Stimulated activated naive B cell treated with anti-CD40 and anti-IgM and Interleukin-4, amounts not matched to agents 10 μg/mL and 1 μg/mL and 100 μg/mL, for 72 hours (primary cell): Measurements from ENCODE around the gene UBR4.
"Not testable (repeated sequence)": the region's sequence is repeated elsewhere in the genome, so short reads cannot be mapped to it uniquely, and the experiment has no call there.

ENCODE experiments used
- ATAC-seq, 2 donors: fragments of 150-1000 bp; cut with Tn5 transposase; replicated peaks; 2 replicates each; pipeline ENCODE4 v1.10.0; 2021; ENCODE audit warnings: moderate library complexity in 1 of 2
- DNase-seq: peaks from one replicate; pipeline ENCODE4 v3.0.0; 2021
- H3K27ac Mint-ChIP-seq: one replicate; pipeline ENCODE4 v1.8.0; 2022; ENCODE audit warnings: mild to moderate bottlenecking, mixed read lengths
- H3K27me3 Mint-ChIP-seq, 2 donors: one replicate each; pipeline ENCODE4 v1.8.0; 2022; ENCODE audit warnings: mixed read lengths in 2 of 2
- H3K36me3 Mint-ChIP-seq, 2 donors: one replicate each; pipeline ENCODE4 v1.8.0; 2022; ENCODE audit warnings: mixed read lengths in 2 of 2, mild to moderate bottlenecking in 1 of 2
- H3K4me1 Mint-ChIP-seq, 2 donors: one replicate each; pipeline ENCODE4 v1.8.0; 2022; ENCODE audit warnings: mixed read lengths in 2 of 2, mild to moderate bottlenecking in 1 of 2
- H3K4me3 Mint-ChIP-seq, 2 donors: one replicate each; pipeline ENCODE4 v1.8.0; 2022; ENCODE audit warnings: mild to moderate bottlenecking in 2 of 2, mixed read lengths in 2 of 2, moderate library complexity in 1 of 2
- H3K9me3 Mint-ChIP-seq, 2 donors: one replicate each; pipeline ENCODE4 v1.8.0; 2022; ENCODE audit warnings: mixed read lengths in 2 of 2, mild to moderate bottlenecking in 1 of 2

UBR4 gene

DNA sequence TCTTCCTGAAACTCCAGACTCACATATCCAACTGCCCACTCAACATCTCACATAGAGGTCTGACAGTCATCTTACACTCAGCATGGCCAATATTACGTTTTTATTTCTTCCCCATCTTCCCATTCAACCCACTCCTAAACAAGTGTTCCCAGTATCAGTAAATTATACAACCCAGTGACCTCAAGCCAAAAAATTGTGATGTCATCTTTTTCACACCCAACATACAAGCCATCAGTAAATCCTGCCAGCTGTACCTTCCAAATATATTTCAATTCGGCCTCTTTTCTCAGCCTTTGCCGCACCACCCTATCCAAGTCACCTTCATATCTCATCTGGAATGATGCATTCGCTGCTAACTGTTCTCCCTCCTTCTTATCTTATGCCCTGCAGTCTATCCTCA, 19.6 kb downstream of the UBR4 start:
- Mint-ChIP-seq H3K4me1 (peaks cover 15 to 17% of the 10 kb centered on the region in 2 donors), H3K36me3 (peaks cover 41 to 68% of the 10 kb centered on the region in 2 donors), H3K4me3 (no peak overlapping the region), H3K27me3 (no peaks in the 10 kb centered on the region), H3K9me3 (no peaks in the 10 kb centered on the region), H3K27ac (no peak overlapping the region)
- no peak for DNase-seq
- ATAC-seq = no peak

DNA sequence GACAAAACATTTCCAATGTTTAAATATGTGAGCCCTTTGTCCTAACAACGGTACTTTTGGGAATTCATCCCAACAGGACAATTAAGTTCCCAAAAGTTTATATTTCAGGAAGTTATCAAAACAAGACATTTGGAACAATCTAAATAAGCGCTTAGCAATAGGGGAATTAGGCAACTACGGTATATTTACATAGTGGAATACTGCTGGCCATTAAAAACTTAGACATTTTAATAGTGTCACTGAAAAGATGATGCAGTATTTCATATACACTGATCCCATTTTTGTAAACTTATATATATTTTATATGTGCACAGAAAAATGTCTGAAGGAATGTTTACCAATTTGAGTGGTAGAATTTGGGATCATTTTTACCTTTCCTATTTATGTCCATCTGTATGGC, 20.8 kb downstream of the UBR4 start:
- Mint-ChIP-seq H3K4me3 (no peak overlapping the region), H3K27me3 (no peaks in the 10 kb centered on the region), H3K36me3 (peaks cover 44 to 69% of the 10 kb centered on the region in 2 donors), H3K27ac (no peak overlapping the region), H3K9me3 (no peaks in the 10 kb centered on the region), H3K4me1 (peaks cover 15 to 17% of the 10 kb centered on the region in 2 donors)
- DNase-seq (no peak), ATAC-seq (no peak)

DNA sequence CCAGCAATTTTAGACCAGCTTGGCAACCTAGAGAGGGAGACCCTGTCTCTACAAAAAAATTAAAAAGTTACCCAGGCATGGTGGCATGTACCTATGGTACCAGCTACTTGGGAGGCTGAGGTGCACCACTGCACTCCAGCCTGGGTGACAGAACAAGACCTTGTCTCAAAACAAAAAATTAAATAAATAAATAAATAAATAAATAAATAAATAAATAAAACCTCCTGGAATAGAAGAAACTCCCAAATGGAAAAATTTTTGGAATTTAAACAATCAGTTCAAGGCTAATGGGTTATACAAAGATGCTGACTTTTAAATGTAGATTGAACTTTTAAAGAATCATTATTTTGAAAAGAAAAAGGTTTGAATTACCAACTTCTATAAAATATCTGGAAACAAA, 22.2 kb downstream of the UBR4 start:
- DNase-seq = no peak
- peaks cover 15 to 18% of the 10 kb centered on the region in 2 donors for H3K4me1 Mint-ChIP-seq
- no peak overlapping the region for H3K4me3 Mint-ChIP-seq
- ATAC-seq = no peak
- peaks cover 47 to 68% of the 10 kb centered on the region in 2 donors for H3K36me3 Mint-ChIP-seq
- no peaks in the 10 kb centered on the region for H3K27me3 Mint-ChIP-seq
- no peak overlapping the region for H3K27ac Mint-ChIP-seq
- H3K9me3 Mint-ChIP-seq = no peaks in the 10 kb centered on the region

DNA sequence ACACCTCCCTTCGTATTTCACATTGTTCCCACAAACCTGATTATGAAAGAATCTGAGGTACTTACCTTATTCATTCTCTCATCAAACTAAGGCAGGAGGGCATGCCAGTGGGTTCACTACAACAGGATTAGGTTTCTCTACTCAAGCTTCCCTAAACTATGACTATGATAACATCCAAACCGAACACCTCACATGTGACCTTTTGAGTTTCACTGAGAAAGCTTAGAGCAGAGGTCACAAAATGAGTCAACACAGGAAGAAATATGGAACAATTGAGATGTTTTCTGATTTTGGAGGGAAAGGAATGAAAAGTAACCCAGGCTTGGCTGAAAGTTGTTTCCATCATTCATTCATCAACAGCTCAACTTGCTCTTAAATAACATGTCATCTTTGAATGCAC, 24.1 kb downstream of the UBR4 start:
- no peaks in the 10 kb centered on the region for H3K9me3 Mint-ChIP-seq
- H3K27ac Mint-ChIP-seq = peak overlapping the region; percentile 84
- H3K4me3 Mint-ChIP-seq = no peak overlapping the region
- peak; percentile 42 to 71 for ATAC-seq
- no peaks in the 10 kb centered on the region for H3K27me3 Mint-ChIP-seq
- H3K36me3 Mint-ChIP-seq = peaks cover 50 to 68% of the 10 kb centered on the region in 2 donors
- no peak for DNase-seq
- peaks cover 20 to 23% of the 10 kb centered on the region in 2 donors for H3K4me1 Mint-ChIP-seq

DNA sequence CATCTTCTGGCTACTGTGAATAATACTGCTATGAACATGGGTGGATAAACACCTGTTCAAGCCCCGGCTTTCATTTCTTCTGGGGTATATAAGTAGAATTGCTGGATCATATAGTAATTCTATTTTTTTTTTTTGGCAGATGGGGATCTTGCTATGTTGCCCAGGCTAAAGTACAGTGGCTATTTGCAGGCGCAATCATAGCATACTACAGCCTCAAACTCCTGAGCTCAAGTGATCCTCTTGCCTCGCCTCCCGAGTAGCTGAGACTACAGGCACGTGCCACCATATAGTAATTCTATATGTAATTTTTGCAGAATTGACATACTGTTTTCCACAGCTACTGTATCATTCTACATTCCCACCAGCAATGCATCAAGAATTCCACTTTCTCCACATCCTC, 27.8 kb downstream of the UBR4 start:
- ATAC-seq (no peak), DNase-seq (no peak)
- Mint-ChIP-seq H3K27me3 (no peaks in the 10 kb centered on the region), H3K4me3 (no peak overlapping the region), H3K4me1 (peaks cover 20% of the 10 kb centered on the region in 2 donors), H3K9me3 (no peaks in the 10 kb centered on the region), H3K27ac (no peak overlapping the region), H3K36me3 (peaks cover 54 to 67% of the 10 kb centered on the region in 2 donors)

DNA sequence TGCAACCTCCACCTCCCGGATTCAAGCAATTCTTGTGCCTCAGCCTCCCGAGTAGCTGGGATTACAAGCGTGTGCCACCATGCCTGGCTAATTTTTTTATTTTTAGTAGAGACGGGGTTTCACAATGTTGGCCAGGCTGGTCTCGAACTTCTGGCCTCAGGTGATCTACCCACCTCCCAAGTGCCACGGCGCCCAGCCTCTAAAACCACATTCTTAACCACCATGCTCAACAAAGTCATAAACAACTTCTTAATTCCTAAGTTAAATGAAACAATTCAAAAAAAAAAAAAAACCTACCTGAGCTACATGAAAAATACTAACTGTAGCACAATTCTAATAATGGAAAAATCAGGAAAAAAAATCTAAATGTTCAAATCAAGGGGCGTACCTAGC, 29.8 kb downstream of the UBR4 start:
- not testable (repeated sequence) for DNase-seq

DNA sequence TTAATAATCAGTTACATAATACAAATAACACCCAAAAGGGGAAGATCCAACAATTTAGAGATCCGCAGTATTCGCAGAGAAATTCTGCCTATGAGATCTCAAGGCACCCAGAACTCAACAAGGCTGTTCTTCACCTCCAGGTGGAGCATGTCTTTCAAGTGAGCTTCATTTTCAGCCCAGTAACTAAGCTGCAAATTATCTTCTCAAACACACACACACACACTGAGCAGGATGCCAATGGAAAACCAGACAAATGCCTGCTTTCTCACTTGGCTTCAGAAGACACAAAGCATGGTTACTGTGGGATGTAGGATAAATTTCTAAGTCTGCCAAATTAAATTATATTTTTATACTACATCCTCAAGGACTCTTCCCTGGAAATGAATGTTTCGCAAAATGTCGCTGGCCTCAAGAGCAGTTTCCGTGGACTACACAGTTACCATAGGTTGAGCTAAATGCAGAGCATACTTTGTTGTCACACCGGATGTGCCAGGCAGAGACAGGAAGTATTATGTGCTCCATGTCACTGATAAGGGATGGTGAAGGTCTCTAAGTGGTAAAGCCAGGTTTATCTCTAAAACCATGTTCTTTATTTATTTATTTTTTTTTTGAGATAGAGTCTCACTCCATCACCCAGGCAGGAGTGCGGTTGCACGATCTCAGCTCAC, 30.3 kb downstream of the UBR4 start:
- ATAC-seq (no peak), DNase-seq (no peak)
- peaks cover 5 to 12% of the 10 kb centered on the region in 2 donors for H3K4me1 Mint-ChIP-seq
- H3K27me3 Mint-ChIP-seq = no peaks in the 10 kb centered on the region
- no peaks in the 10 kb centered on the region for H3K9me3 Mint-ChIP-seq
- H3K4me3 Mint-ChIP-seq = no peak overlapping the region
- peaks cover 49 to 65% of the 10 kb centered on the region in 2 donors for H3K36me3 Mint-ChIP-seq
- H3K27ac Mint-ChIP-seq = no peak overlapping the region

More for the DNA sequence above, 29.8 kb downstream of the UBR4 start:
- not testable (repeated sequence) for H3K27me3 Mint-ChIP-seq, H3K4me3 Mint-ChIP-seq, ATAC-seq, H3K9me3 Mint-ChIP-seq
- Mint-ChIP-seq H3K36me3 (peaks cover 50 to 66% of the 10 kb centered on the region in 2 donors), H3K27ac (peak overlapping the region; percentile 69), H3K4me1 (peaks cover 5 to 12% of the 10 kb centered on the region in 2 donors)

DNA sequence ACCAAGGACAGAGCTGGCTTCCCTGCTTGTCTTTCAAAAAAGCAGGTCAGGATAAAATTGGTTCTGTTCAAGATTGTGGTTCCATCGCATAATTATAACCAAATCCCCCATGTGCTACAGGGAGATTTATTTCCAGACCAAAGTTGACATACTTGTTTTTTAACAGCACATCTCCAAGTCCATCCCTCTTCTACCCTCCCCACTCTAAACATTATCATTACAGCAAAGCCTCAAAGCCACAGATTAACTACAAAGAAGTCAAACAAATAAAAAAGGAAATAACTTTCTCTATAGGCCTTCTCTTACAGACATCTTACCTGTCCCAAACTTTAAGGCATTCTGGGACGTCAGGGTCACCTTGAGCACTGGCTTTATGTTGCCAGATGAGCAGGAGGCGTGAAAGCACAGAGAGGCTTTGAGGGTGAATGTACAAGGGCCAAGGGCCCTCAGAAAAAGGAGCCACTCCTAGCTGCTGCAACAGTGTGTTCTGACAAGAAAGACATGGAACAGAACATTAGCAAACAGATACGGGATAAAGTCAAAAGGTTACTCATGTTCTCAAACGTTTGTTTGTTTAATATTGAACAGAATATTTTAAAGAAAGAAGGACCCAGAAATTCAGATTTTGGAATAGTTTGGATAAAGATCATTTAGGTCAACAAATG, 31.2 kb downstream of the UBR4 start:
- ATAC-seq (no peak), DNase-seq (no peak)
- Mint-ChIP-seq H3K27ac (peak overlapping the region; percentile 56), H3K36me3 (peaks cover 50 to 70% of the 10 kb centered on the region in 2 donors), H3K27me3 (no peaks in the 10 kb centered on the region), H3K9me3 (no peaks in the 10 kb centered on the region), H3K4me3 (no peak overlapping the region), H3K4me1 (peaks cover 5 to 11% of the 10 kb centered on the region in 2 donors)

DNA sequence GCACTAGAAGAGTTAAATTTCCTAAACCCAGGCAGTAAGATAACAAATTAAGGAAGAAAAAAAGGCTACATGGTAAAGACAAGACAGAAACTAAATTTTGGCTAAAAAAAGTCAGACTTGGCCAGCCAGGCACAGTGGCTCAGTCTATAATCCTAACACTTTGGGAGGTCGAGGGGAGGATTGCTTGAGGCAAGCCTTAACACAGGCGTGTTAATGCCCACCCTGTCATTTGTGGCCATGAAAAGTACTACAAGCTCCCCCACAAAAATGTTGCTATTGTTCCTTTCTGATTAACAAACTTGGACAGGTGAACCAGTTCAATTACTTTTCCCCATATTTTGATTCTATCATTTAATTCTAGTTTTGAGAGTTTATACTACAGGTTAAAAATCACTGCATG, 32.3 kb downstream of the UBR4 start:
- DNase-seq (no peak), ATAC-seq (no peak)
- Mint-ChIP-seq H3K36me3 (peaks cover 39 to 63% of the 10 kb centered on the region in 2 donors), H3K9me3 (no peaks in the 10 kb centered on the region), H3K27ac (no peak overlapping the region), H3K4me3 (no peak overlapping the region), H3K4me1 (peaks cover 5 to 10% of the 10 kb centered on the region in 2 donors), H3K27me3 (no peaks in the 10 kb centered on the region)

DNA sequence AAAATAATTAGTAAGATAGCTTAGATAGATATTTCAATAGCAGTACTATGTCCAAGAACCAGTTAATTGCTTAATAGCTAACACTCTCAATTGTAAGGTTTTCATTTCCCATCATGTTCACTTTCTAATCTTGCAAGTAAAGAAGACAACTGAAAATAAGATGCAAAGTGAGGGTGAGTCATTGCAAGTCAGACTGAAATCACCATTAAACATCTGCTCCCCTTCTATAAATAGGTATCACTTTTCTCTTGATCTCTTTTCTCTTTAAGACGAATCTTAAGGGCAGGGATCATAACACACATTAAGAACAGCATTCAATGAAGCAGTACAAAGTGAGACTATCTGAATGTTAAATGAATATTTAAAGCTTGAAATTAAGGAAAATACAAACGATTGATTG, 40.4 kb downstream of the UBR4 start:
- Mint-ChIP-seq H3K36me3 (peaks cover 33 to 50% of the 10 kb centered on the region in 2 donors), H3K27me3 (no peaks in the 10 kb centered on the region), H3K4me3 (no peak overlapping the region), H3K27ac (peak overlapping the region; percentile 65), H3K9me3 (no peaks in the 10 kb centered on the region), H3K4me1 (peaks cover 10 to 20% of the 10 kb centered on the region in 2 donors)
- DNase-seq = no peak
- peak; percentile 73 to 79 for ATAC-seq

DNA sequence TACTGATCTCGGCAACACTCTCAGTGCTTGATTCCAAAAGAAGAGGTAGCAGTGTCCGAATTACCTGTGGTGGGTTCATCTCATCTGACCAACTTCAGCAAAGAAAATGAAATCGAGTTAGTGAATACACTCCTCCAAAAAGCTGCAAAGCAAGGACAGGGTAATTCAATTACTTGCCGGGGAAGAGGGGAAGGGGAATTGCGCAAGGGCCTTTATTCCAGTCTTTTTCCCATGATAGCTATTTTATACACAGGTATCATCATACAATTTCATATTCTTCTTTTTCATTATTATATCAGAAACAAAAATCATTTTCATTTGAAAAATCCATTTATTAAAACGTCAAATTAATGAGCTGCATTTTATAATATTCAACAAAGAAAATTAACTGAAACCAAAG, 42.9 kb downstream of the UBR4 start:
- DNase-seq (no peak), ATAC-seq (no peak)
- no peak overlapping the region for H3K4me3 Mint-ChIP-seq
- no peaks in the 10 kb centered on the region for H3K27me3 Mint-ChIP-seq
- H3K4me1 Mint-ChIP-seq = peaks cover 12 to 21% of the 10 kb centered on the region in 2 donors
- peak overlapping the region; percentile 47 for H3K27ac Mint-ChIP-seq
- peaks cover 45 to 58% of the 10 kb centered on the region in 2 donors for H3K36me3 Mint-ChIP-seq
- no peaks in the 10 kb centered on the region for H3K9me3 Mint-ChIP-seq

DNA sequence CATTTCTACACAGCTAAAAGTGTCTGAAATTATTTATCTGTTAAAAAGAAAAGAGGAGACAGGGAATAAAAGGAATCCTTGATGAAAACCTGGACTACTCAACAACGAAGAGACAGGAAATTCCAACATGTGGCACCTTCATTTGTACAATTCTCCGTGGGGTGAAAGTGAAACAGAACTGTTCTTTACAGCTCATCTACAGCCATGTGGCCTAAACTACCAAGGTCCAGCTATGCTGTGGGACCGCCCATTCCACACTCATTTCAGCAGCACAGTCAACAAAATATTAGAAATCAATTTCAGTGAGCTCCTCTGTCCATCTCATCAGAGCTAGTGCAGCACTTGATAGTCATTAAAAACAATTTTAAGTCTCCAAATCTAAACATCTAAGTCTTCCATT, 44.0 kb downstream of the UBR4 start:
- H3K4me1 Mint-ChIP-seq = peaks cover 12 to 21% of the 10 kb centered on the region in 2 donors
- DNase-seq = no peak
- no peaks in the 10 kb centered on the region for H3K27me3 Mint-ChIP-seq
- H3K27ac Mint-ChIP-seq = no peak overlapping the region
- no peaks in the 10 kb centered on the region for H3K9me3 Mint-ChIP-seq
- peaks cover 50 to 62% of the 10 kb centered on the region in 2 donors for H3K36me3 Mint-ChIP-seq
- no peak for ATAC-seq
- no peak overlapping the region for H3K4me3 Mint-ChIP-seq

DNA sequence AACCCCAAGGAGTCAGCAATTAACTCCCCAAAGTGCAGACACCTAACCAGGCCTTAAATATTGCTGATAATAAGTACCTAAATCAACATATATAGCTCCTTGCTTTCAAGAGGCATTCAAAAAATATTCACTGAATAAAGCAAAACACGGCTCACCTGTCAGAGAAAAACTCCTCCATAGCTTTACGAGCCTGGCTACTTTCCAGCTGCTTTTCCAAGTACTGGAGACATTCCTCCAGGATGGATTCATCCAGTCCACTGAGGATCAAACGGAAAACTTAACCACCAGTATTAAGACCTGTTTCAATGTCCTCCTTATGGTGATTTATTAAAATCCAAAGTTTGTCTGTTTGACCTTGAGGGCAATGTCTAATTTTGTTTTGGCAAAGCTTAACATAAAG, 44.6 kb downstream of the UBR4 start:
- H3K9me3 Mint-ChIP-seq = no peaks in the 10 kb centered on the region
- DNase-seq (no peak), ATAC-seq (no peak)
- H3K36me3 Mint-ChIP-seq = peaks cover 51 to 64% of the 10 kb centered on the region in 2 donors
- H3K4me1 Mint-ChIP-seq = peaks cover 12 to 21% of the 10 kb centered on the region in 2 donors
- no peaks in the 10 kb centered on the region for H3K27me3 Mint-ChIP-seq
- no peak overlapping the region for H3K4me3 Mint-ChIP-seq
- H3K27ac Mint-ChIP-seq = no peak overlapping the region

DNA sequence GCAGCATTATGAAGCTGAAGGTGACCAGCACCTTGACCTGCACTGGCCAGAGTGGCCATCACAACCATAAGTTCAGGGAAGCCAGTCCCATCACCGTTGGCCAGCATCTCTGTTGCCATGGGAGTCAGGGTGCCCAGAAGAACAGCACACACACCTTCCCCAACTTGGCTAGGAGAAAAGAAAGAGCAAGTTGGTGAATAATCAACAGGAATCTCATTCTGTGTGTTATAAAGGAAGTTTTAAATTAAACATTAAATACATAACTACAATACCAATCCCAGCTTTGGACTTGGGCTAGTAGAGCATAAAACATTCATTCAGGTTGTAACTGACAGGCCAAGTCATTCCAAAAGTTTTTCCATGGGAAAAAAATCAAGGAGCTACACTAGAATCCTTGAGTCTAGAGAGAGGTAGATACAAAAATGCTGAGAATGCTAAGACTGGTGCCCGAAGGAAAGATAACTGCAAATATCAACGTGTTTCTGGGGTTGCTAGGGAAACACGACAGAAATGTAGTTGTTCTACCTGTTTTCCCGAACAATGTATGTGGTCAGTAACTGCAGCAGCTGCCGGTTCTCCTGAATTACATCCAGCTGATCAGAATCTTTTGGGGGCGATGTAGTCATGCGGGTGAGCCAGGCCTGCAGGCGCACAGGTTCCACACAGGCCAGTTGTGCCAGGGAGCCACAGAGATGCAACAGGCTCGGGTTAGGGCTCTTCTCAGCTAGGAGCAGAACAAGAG, 45.6 kb downstream of the UBR4 start:
- Mint-ChIP-seq H3K9me3 (no peaks in the 10 kb centered on the region), H3K36me3 (peaks cover 56 to 74% of the 10 kb centered on the region in 2 donors), H3K4me3 (no peak overlapping the region), H3K27ac (no peak overlapping the region), H3K27me3 (no peaks in the 10 kb centered on the region), H3K4me1 (peaks cover 3 to 10% of the 10 kb centered on the region in 2 donors)
- DNase-seq = no peak
- no peak for ATAC-seq
